SK-N-SH treated with all-trans-retinoic acid at 6 μM for 48 hours (cell line): ENCODE data around the gene SLC1A7.

Experiments used
- CREB5 ChIP-seq: fragments of 250-450 bp; sonication (Bioruptor Pico); IDR thresholded peaks from 2 replicates; pipeline ENCODE4 v1.5.1; 2020; ENCODE audit warnings: low read depth, mild to moderate bottlenecking, moderate library complexity
- ISL1 ChIP-seq: fragments of 250-450 bp; sonication (Bioruptor Pico); IDR thresholded peaks from 2 replicates; pipeline ENCODE4 v2.1.2; 2022; ENCODE audit warnings: mild to moderate bottlenecking, moderate library complexity
- PPARA ChIP-seq: fragments of 250-450 bp; sonication (Bioruptor Pico); IDR thresholded peaks from 2 replicates; pipeline ENCODE4 v1.5.0; 2020; ENCODE audit warnings: mild to moderate bottlenecking, borderline replicate concordance
- RARB ChIP-seq: fragments of 250-450 bp; sonication (Bioruptor Pico); IDR thresholded peaks from 2 replicates; pipeline ENCODE4 v1.8.0; 2021; ENCODE audit warnings: mild to moderate bottlenecking, moderate library complexity
- SNAI2 ChIP-seq: fragments of 250-450 bp; sonication (Bioruptor Pico); IDR thresholded peaks from 2 replicates; pipeline ENCODE4 v1.5.0; 2020; ENCODE audit warnings: mild to moderate bottlenecking, moderate library complexity
- TOX ChIP-seq: fragments of 250-450 bp; sonication (Bioruptor Pico); IDR thresholded peaks from 2 replicates; pipeline ENCODE4 v1.8.0; 2021; ENCODE audit warnings: mild to moderate bottlenecking, moderate library complexity, borderline replicate concordance
- ZC3H10 ChIP-seq: fragments of 250-450 bp; sonication (Bioruptor Pico); IDR thresholded peaks from 2 replicates; pipeline ENCODE4 v1.5.1; 2021; ENCODE audit warnings: mild to moderate bottlenecking, moderate library complexity
- ZFP3 ChIP-seq: fragments of 250-450 bp; sonication (Bioruptor Pico); IDR thresholded peaks from 2 replicates; pipeline ENCODE4 v1.5.0; 2020; ENCODE audit warnings: mild to moderate bottlenecking, moderate library complexity
- ZFP30 ChIP-seq: fragments of 450-650 bp; formaldehyde crosslinking; IDR thresholded peaks from 2 replicates; pipeline ENCODE4 v1.5.0; 2022; ENCODE audit warnings: mild to moderate bottlenecking, moderate library complexity
- ZNF565 ChIP-seq: fragments of 450-650 bp; formaldehyde crosslinking; conservative IDR thresholded peaks from 2 replicates; pipeline ENCODE4 v1.5.0; 2020; ENCODE audit warnings: low read depth, mild to moderate bottlenecking, moderate library complexity
- ZNF8 ChIP-seq: fragments of 450-650 bp; formaldehyde crosslinking; IDR thresholded peaks from 2 replicates; pipeline ENCODE4 v1.5.0; 2020; ENCODE audit warnings: mild to moderate bottlenecking, moderate library complexity
- TF ChIP-seq, protein P1 (sequence below): fragments of 250-450 bp; sonication (Bioruptor Pico); IDR thresholded peaks from 2 replicates; pipeline ENCODE4 v1.8.0; 2020; ENCODE audit warnings: mild to moderate bottlenecking, moderate library complexity, borderline replicate concordance
- TF ChIP-seq, protein P2 (sequence below): fragments of 250-450 bp; sonication (Bioruptor Pico); IDR thresholded peaks from 2 replicates; pipeline ENCODE4 v1.5.0; 2020; ENCODE audit warnings: mild to moderate bottlenecking, moderate library complexity

DNA sequence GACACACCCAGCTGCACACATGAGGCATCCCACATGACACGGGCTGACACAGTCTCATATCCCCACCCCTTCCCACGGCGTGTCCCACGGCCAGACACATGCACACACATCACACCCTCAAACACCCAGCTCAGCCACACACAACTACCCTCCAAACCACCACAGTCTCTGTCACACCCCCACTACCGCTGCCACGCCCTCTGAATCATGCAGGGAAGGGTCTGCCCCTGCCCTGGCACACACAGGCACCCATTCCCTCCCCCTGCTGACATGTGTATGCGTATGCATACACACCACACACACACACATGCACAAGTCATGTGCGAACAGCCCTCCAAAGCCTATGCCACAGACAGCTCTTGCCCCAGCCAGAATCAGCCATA lies 57.9 kb downstream of the SLC1A7 start:
- TF ChIP-seq ZNF8 (no peak), ISL1 (CRISPR knock-in tag) (no peak), RARB (CRISPR knock-in tag) (no peak), PPARA (CRISPR knock-in tag) (no peak), ZFP3 (no peak), ZNF565 (CRISPR knock-in tag) (no peak), ZFP30 (CRISPR knock-in tag) (no peak), SNAI2 (CRISPR knock-in tag) (no peak), CREB5 (no peak), TOX (CRISPR knock-in tag) (no peak), ZC3H10 (CRISPR knock-in tag) (no peak)
- TF ChIP-seq, protein P1, sequence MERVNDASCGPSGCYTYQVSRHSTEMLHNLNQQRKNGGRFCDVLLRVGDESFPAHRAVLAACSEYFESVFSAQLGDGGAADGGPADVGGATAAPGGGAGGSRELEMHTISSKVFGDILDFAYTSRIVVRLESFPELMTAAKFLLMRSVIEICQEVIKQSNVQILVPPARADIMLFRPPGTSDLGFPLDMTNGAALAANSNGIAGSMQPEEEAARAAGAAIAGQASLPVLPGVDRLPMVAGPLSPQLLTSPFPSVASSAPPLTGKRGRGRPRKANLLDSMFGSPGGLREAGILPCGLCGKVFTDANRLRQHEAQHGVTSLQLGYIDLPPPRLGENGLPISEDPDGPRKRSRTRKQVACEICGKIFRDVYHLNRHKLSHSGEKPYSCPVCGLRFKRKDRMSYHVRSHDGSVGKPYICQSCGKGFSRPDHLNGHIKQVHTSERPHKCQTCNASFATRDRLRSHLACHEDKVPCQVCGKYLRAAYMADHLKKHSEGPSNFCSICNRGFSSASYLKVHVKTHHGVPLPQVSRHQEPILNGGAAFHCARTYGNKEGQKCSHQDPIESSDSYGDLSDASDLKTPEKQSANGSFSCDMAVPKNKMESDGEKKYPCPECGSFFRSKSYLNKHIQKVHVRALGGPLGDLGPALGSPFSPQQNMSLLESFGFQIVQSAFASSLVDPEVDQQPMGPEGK (CRISPR knock-in tag): no peak
- TF ChIP-seq, protein P2, sequence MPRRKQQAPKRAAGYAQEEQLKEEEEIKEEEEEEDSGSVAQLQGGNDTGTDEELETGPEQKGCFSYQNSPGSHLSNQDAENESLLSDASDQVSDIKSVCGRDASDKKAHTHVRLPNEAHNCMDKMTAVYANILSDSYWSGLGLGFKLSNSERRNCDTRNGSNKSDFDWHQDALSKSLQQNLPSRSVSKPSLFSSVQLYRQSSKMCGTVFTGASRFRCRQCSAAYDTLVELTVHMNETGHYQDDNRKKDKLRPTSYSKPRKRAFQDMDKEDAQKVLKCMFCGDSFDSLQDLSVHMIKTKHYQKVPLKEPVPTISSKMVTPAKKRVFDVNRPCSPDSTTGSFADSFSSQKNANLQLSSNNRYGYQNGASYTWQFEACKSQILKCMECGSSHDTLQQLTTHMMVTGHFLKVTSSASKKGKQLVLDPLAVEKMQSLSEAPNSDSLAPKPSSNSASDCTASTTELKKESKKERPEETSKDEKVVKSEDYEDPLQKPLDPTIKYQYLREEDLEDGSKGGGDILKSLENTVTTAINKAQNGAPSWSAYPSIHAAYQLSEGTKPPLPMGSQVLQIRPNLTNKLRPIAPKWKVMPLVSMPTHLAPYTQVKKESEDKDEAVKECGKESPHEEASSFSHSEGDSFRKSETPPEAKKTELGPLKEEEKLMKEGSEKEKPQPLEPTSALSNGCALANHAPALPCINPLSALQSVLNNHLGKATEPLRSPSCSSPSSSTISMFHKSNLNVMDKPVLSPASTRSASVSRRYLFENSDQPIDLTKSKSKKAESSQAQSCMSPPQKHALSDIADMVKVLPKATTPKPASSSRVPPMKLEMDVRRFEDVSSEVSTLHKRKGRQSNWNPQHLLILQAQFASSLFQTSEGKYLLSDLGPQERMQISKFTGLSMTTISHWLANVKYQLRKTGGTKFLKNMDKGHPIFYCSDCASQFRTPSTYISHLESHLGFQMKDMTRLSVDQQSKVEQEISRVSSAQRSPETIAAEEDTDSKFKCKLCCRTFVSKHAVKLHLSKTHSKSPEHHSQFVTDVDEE (CRISPR knock-in tag): no peak
